NCI-H146 treated with DMSO at 0.1 percent for 48 hours (cell line): ENCODE results near the gene CES1.
"Not testable (repeated sequence)": the region's sequence is repeated elsewhere in the genome, so short reads cannot be mapped to it uniquely, and the experiment has no call there.

ENCODE experiments used
- DNase-seq: peaks from one replicate; lab custom pipeline; 2025; ENCODE audit not compliant: unreplicated experiment; lab: John Stamatoyannopoulos, UW

Gene CES1

DNA sequence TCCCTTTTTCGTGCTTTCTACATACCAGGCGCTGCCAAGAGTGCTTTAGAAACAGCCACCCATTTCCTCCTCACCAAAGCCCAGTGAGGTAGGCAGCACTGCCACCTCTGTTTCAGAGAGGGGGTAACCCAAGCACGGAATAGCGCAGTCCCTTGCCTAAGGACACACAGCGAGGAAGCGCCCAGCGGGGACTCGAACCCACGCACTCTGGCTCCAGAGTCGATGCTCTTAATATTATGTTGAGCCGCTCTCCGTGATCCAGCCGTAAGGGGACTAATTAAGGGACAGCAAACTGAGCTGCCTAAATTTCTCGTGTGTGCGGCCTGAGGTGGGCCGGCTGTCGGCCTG lies 497 bp downstream of the CES1 start:
- DNase-seq: no peak

DNA sequence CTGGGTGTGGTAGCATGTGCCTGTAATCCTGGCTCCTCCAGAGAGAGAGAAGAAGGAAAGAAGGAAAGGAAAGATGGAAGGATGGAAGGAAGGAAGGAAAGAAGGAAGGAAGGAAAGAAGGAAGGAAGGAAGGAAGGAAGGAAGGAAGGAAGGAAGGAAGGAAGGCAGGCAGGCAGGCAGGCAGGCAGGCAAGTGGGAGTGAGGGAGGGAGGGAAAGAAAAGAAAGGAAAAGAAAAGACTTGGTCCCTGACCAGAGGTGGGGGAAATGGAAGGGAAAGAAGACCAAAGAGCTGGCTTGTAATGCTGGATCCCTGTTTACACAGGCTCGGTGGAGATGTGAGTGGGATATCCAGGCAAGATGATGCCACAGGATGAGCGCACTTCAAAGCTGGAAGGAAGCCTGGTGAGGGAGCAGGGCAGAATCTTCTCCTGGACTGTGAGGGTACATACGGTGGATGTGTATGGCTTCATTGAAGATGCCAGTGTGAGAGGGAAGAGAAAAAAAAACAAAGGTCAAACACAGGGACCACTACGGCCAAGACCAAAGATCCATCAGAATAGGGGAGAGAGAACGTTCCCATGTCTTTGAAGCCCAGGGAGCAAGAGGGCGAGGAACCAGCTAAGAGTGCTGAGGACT lies 2.1 kb downstream of the CES1 start:
- no peak for DNase-seq

DNA sequence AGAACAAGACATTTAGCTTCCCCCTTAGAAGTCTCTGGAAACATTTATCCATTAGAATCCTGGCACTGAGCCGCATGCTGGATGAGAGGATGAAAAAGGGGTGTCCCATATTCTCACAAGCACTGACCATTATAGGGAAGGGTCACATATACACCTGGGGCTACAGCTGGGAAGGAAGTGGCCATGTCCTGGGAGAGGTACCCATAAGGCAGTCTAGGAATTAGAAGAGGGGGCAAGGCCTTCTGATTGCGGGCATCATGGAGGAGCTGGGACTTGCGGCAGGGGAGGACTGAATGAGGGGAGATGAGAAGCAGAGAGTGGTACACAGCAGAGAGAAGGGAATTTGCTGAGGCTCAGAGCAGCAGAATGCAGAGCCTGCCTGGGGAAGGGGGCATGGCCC lies 3.7 kb downstream of the CES1 start:
- not testable (repeated sequence) for DNase-seq

DNA sequence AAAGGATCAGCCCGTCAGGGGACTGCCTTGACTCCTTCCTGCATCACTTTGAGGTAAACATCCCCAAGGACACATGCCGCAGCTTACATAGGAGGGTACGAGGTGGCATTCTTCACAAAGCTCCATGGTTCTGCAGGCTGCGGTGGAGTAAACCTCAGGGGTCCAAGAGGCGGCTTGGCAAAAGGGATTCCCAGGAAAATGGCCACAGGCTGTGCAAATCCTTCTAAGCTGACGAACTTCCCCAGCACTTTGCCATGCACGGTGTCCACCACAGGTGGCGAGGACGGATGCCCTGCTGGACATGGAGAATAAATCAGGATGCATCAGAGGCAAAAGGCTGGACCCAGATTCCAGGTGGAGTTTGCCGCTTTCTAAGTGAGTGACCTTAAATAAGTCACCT lies 4.2 kb downstream of the CES1 start:
- no peak for DNase-seq

DNA sequence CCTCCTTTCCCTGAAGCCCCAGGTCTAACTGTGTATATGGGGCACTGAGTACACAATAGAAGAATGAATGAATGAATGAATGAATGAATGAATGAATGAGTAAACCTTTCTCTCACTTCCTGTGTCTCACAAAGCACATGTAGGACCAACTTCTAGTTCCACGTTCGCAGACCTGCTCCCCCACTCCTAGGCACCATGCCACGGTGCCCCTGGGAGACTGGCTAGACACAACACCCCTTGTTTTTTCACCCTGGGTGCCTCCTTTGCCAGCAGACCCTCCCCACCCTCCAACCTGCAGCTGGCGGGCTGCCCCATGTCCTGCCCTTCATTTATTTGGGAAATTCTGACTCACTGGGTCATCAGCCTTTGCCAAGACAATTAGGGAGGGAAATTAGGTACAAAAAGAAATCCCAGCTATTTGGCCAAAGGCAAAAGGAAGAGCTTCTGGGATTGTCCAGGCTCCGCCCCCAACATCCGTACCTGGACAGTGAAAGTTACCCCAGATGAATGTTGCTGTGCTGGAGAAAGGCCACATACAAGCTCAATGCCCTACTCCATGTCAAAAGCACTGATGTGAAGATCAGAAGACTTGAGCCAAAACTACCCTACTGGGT lies 7.7 kb downstream of the CES1 start:
- DNase-seq: no peak

DNA sequence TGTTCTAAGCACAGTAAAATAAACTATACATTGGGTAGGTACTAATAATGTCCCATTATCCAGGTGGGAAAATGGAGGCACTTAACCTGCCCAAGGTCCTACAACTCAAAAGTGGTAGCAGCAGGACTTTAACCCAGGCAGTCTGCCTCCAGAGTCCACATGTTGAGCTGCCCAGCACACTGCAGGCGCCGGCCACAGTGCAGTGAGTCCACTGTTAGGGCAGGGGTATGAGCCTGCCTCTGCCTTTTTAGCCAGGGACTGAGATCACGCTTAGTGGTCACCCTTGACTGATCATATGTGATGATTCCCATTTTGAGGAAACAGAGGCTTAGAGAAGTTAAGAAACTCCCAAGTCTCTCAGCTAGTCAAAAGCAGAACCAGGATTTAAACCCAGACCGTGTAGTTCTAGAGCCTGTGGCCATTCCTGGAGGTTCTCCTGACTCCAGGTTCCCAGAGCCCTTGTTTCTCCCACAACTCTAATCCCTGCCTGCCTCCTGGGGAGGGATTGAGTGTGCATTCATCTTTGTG lies 8.4 kb downstream of the CES1 start:
- no peak for DNase-seq

DNA sequence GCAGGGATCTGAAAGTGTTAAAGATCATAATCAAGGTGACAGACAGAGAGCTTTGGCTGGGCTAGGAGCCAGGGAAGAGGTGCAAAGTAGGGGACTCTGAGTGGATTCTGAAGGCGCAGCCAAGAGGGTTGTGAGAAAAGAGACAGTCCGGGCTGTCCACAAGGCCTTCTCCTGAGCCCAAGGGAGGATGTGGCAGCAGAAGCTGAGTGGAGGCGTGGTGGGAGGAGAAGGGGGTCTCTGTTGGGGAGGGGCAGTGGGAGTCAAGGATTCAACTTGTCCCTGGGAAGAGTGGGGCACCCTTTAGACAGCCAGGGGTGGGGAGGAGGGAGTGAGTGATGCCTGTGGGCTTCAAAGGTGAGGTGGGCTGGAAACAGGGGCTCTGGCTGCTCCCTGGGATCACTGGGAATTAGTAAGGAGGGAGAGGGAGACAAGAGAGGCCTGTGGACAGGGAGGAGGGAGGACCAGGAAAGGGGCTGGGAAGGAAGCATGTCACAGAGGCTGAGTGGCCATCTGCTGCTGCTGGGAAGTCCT lies 10.6 kb downstream of the CES1 start:
- DNase-seq: no peak

DNA sequence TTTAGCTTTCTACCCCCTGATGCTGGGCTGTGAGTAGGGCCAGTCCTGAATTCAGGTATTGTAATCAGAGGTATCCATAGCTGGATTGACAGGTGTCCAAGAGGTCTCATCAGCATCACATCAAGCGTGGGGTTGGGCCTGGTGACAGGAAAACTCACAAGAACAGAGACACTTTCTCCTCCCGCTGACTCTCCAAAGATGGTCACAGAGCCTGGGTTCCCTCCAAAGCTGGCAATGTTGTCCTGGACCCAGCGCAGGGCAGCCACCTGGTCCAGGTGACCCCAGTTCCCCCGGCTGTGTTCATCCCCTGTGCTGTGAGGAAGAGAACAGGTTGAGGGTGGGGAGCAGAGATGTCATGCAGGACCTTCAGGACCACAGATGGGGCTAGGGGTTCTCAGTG lies 11.7 kb downstream of the CES1 start:
- no peak for DNase-seq

DNA sequence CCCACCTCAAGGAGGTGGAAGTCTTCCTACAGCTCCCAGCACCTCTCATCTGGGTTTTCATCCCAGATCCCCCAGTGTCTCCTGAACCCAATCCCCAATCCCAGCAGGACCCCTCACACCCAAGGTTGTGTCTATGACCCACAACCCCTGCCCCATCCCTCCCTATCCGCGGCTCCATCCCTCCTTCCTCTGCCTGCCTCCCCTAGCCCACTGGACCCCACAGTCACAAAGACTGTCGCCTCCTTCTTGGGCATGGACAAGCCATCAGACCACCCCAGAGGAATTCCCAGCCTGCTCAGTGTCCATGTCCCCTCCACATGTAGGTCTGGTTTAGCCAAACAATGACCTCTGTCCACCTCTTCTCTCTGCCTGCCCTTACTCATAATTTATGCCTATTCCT lies 12.3 kb downstream of the CES1 start:
- no peak for DNase-seq

DNA sequence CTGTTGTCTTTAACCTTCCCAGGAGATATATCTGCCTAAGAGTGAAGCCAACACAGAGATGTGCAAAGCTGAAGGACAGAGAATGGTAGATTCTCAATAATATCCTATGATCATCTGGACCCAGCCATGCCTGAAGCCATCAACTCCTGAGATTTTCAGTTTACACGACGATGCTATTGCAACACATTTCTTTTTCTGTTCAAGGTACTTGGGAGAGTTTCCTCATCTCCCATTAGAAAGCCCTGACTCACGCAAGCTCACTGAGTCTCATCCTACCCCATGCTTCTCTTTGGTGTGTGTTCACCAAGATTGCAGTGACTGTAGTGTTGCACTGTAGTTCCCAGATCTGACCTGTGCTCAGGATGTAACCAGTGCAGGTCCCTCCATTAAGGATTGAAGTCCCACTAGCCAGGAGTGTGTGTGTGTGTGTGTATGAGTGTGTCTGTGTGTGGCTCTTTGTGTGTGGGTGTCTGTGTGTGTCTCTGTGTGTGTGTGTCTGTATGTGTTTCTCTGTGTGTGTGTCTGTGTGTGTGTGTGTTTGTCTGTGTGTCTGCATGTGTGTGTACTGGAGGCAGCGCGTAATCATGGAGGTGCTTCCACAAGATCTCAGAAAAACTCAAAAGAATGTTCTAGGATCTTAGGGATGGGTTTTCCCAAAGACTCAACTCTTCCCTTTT lies 15.5 kb downstream of the CES1 start:
- no peak for DNase-seq

DNA sequence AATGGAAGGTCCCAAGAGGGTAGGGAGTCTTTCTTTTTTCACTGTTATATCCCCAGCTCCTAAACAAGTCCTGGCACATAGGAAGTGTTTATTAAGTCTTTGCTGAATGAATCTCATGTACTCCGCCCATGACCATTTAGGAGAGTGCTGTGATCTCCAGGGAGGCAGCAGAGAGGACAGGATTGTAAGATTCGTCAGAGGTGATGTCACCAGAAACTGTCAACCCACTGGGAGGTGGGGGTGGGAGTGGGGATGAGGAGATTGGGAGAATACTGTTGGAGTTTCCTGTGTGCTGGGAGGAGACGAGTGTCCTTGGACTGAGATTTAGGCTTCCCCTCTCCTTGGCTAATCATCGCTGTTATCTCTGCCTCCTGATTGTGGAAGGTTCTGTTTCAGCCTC lies 16.7 kb downstream of the CES1 start:
- not testable (repeated sequence) for DNase-seq

DNA sequence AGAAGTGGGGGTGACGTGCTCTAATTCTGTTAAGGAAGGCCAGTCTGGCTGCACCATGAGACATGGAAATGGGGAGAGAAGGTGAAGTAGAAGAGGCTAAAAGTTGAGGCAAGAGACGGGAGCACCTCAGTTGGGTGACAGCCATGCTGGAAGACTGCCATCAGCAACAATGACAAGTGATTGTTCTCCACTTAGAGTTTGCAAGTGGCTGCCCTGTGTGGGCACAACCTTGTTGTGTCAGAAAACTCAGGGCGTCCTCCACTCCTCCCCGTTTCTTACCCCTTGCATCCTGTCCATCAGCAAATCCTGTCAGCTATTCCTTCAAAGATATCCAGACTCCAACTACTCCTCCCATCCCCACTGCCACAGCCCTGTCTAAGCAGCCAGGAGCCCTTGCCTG lies 17.6 kb downstream of the CES1 start:
- no peak for DNase-seq

DNA sequence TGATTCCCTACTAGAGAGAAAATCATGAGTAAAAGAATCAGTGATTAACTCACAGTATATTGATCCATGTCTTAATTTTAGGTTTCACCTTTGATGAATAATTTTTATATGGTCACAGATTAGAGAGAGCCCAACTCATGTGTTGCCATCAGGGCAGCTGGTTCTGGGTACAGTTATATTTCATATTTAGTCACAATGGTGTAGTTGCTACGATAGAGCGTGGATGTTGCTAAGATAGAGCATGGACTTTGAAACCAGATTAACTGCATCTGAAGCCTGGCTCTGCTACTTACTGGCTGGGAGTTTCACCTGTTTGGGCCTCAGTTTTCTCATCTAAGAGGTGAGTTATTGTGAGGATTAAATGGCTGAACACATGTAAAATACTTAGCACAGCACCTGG lies 18.7 kb downstream of the CES1 start:
- DNase-seq: not testable (repeated sequence)

DNA sequence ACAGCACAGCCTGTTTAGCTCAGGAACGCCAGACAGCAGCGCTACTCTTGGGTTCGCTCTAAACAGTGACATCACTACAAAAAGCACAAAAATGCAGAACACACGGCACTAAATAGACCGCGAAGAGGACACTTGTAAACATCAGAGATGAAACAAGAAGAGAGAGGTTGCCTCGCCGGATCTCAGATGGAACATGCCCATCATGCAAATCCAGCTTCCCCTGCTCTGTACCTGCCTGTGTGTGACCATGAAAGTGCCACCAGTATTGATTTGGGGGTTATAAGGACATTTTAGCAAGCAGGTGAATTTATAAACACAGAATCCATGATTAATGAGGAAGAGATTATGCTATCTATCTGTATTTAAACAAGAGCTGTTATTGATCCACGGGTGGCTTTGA lies 19.2 kb downstream of the CES1 start:
- DNase-seq: not testable (repeated sequence)

DNA sequence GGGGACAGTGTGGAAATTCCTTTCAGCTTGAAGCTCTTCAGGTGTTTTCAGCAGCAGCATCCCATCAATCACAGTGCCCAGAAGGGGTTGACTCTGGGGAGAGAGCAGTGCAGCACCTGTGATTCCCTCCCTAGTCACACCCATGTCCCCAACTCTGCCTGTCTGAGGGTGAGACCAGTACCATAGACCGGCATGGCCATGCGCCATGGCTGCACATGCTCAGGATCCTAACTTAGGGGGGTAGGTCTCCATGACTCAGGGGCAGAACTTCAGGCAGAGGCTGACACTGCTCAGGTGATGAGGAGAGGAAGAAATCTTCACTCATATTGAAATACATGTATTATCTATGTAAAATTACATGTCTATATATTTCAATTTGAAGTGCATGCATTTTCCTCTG lies 19.9 kb downstream of the CES1 start:
- DNase-seq: no peak

DNA sequence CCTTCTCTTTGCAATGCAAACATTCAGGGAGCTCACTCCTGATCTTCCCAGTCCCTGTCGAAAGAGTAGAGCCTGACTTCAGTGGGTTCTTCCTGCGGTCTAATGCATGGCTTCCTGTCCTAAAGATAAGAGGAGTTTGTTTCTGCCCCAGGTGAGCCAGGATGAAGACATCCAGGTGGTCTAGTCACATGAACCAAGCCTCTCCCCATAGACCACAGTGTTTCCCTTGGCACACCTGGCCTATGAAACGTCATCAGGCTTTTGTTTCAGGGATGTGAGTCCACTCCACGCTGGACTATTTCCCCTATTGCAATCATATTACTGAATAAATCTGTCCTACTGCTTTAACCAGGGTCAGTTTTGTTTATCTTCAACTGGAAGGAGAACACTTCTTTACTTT lies 21.1 kb downstream of the CES1 start:
- no peak for DNase-seq

DNA sequence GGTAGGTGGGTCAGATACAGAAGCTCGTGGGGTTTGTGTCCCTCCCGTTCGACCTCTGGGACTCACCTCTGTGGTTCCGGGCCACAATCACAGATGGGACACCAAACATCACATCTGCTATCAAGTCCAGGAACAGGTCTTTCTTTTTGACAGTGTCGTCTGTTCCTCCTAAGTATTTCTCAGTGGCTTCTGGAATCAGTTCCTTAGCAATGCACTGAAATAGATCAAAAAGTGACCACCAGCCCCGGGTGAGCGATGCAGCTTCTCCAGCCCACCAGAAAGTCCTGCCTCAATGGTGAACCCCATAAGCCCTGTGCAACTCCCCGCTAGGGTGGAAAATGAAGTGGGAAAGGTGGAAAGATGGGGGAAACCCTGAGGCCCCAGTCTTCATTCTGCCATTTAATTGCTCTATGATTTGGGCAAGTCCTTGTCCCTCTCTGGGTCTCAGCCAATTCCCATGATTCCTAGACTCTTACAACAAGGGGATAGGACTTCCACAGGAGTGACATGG lies 22.4 kb downstream of the CES1 start:
- DNase-seq: no peak

DNA sequence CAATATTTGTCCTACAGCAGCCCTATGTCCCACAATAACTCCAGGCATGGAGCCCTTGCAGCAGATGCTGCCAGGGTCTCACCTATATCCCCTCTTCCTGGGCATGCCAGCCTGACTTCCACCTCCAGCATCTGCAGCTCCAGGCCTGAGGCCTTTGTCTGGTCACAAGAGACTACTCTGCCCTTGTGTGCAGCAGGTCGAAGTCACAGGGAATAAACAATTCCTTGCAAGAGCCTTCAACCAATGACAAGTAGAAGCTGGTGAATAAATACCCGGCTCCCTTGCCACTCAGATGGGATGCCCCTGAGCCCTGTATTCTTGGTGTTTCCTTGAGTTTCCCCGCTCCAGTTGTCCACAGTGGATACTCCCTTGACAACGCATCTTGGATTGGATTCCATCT lies 23.0 kb downstream of the CES1 start:
- no peak for DNase-seq

DNA sequence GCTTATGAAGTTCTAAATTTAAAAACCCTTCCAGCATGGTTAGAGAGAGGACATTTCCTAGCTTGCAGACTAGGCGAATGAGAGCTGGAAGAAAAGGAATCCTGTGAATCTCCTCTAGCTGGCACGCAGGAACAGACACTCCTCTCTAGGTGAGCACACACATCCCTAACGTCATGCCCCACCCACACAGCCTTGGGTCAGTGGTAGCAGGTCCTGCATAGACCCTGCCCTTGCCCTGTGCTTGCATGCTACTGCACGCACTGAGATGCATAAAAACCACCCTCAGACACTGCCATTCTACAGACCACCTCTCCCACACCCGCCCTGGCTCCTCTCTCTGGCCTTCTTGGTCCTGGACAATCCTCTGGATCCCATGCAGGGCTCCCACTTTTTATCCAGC lies 23.5 kb downstream of the CES1 start:
- no peak for DNase-seq

DNA sequence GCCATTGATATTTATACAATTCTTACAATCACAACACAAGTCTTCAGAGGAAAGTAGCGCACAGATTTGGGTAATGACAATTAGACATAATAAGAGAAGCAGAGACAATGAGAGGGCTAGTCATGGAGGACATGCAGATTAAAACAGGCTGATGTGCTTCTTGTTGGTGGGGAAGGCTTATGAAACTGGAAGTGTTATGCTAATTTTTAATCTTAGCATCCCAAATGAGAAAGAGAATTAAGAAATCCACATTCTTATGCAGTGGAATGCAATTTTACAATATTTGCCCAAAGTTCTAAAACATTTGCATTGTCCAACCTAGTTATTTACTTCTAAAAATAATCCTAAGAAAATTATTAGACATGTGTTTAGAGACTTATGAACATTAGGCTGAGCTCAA lies 24.6 kb downstream of the CES1 start:
- not testable (repeated sequence) for DNase-seq

DNA sequence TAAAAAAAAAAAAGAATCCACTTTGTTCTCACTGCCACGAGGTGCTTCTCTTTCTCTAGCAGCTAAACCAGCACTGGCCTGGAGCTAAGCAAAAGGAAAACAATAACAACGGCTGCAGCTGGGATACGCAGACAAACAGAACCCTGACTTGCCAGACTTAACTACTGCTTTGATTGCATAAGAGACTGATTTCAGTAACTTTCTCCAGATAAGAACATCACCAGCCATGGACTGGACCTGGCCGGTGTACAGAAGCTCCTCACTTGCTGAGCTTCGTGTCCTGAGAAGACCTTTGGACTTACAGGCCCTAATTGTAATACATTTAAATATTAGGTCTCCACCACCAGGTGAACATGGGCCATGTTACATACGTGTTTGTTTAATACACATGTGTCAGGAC lies 27.8 kb downstream of the CES1 start:
- DNase-seq: not testable (repeated sequence)

DNA sequence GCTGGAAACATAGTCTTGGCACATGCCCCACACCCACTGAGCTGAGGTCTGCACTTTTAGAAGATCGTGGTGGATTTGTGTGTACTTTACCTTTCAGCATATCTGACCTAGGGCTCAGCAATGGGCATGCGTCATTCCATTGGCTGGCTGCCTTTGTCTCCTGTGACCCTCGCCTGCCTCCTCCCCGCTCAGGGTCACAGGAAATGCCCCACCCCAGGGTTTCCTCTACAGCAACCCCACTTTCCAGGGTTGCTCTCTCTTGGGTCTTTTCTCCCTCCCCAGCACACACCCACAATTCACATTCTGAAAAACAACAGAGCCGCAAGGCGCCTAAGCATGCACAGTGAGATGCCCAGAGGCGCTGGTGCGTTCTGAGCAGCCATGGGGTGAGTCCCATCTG lies 29.2 kb downstream of the CES1 start:
- DNase-seq: not testable (repeated sequence)
